Adrenal gland (tissue), 5 donors: ENCODE data around the gene KRT38.

Experiments used
- POLR2A ChIP-seq, 2 donors: fragments of 450-650 bp; IDR thresholded peaks; one replicate each; pipeline ENCODE4 v1.6.1; 2017; ENCODE audit warnings: antibody characterized with exemption in 2 of 2, mild to moderate bottlenecking in 2 of 2, moderate library complexity in 1 of 2
- TF ChIP-seq, protein P1 (sequence below), 6 experiments: fragments of 450-650 bp in 4 of 6; fragments of 200-600 bp in 2 of 6; sonication (generic) in 1 of 6; IDR thresholded peaks; 1 replicate in 5 of 6; 2 replicates in 1 of 6; pipeline versions ENCODE4 v1.5.1 to v1.8.0; 2016 to 2021; ENCODE audit warnings: antibody characterized with exemption in 6 of 6, mild to moderate bottlenecking in 2 of 6, moderate library complexity in 1 of 6
- donor health status: DM: no; HTN: no; CAD: no.

DNA sequence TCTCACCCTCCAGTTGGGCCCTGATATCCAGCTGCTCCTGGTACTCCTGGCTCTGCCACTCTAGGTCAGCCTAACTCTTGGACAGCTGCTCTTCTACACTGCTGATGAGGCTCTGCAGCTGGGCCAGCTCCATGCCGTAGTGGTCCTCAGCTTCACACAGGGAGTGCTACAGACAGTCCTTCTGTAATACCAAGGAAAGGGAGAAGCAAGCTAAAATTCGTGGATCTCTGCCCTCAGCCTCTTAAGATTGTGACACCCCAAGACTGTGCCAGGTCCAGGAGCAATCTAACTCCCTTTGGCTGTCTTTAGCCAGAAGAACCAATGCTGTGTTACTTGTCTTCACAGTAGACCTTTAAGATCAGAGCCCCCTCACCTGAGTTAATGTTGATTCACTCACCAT, 7.7 kb upstream of the KRT38 start:
- TF ChIP-seq POLR2A (IDR thresholded peaks at IDR 0.05) = no peak
- TF ChIP-seq, protein P1, sequence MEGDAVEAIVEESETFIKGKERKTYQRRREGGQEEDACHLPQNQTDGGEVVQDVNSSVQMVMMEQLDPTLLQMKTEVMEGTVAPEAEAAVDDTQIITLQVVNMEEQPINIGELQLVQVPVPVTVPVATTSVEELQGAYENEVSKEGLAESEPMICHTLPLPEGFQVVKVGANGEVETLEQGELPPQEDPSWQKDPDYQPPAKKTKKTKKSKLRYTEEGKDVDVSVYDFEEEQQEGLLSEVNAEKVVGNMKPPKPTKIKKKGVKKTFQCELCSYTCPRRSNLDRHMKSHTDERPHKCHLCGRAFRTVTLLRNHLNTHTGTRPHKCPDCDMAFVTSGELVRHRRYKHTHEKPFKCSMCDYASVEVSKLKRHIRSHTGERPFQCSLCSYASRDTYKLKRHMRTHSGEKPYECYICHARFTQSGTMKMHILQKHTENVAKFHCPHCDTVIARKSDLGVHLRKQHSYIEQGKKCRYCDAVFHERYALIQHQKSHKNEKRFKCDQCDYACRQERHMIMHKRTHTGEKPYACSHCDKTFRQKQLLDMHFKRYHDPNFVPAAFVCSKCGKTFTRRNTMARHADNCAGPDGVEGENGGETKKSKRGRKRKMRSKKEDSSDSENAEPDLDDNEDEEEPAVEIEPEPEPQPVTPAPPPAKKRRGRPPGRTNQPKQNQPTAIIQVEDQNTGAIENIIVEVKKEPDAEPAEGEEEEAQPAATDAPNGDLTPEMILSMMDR (IDR thresholded peaks at IDR 0.05) = no peak
